H9 (cell line): ENCODE results near the gene ITGAX. TPM values are rescaled to one million over a fixed set of nuclear protein-coding genes. Genes with fewer than 3 reads are reported as not detected.

ENCODE experiments used
- DNase-seq: peaks from one replicate; pipeline ENCODE4 v3.0.0-alpha.2; 2017
- H2AFZ ChIP-seq: one replicate; pipeline ENCODE4 v1.6.1; 2013; ENCODE audit warnings: mild to moderate bottlenecking, low read length, control low read depth, moderate library complexity
- H2AK5ac ChIP-seq: 2 replicates; pipeline ENCODE4 v1.6.1; 2013; ENCODE audit warnings: low read length, control low read depth, mixed read lengths; ENCODE audit not compliant: insufficient read length
- H2BK120ac ChIP-seq: one replicate; pipeline ENCODE4 v1.6.1; 2013; ENCODE audit warnings: low read depth, mild to moderate bottlenecking, low read length, control low read depth, inconsistent platforms; ENCODE audit not compliant: poor library complexity, severe bottlenecking
- H2BK12ac ChIP-seq: 2 replicates; pipeline ENCODE4 v1.6.1; 2013; ENCODE audit warnings: low read length, control low read depth, mixed read lengths, low read depth; ENCODE audit not compliant: insufficient read length
- H2BK15ac ChIP-seq: 2 replicates; pipeline ENCODE4 v1.6.1; 2013; ENCODE audit warnings: low read depth, low read length, control low read depth
- H2BK20ac ChIP-seq: one replicate; pipeline ENCODE4 v1.6.1; 2013; ENCODE audit warnings: low read depth, mild to moderate bottlenecking, low read length, control low read depth, inconsistent platforms; ENCODE audit not compliant: poor library complexity, severe bottlenecking
- H2BK5ac ChIP-seq: 2 replicates; pipeline ENCODE4 v1.6.1; 2013; ENCODE audit warnings: low read length, control low read depth, mixed read lengths; ENCODE audit not compliant: insufficient read length
- H3K14ac ChIP-seq: 2 replicates; pipeline ENCODE4 v1.6.1; 2013; ENCODE audit warnings: low read length, control low read depth; ENCODE audit not compliant: insufficient read depth
- H3K18ac ChIP-seq: 2 replicates; pipeline ENCODE4 v1.6.1; 2013; ENCODE audit warnings: low read depth, mild to moderate bottlenecking, mixed read lengths, low read length, control low read depth; ENCODE audit not compliant: insufficient read length
- H3K23ac ChIP-seq: 2 replicates; pipeline ENCODE4 v1.6.1; 2013; ENCODE audit warnings: low read length, control low read depth, mixed read lengths, low read depth; ENCODE audit not compliant: insufficient read length
- H3K23me2 ChIP-seq: 2 replicates; pipeline ENCODE4 v1.6.1; 2013; ENCODE audit warnings: low read depth, mild to moderate bottlenecking, mixed read lengths, low read length, control low read depth; ENCODE audit not compliant: insufficient read length, poor library complexity, severe bottlenecking
- H3K27ac ChIP-seq: 2 replicates; pipeline ENCODE4 v1.5.1; 2013; ENCODE audit warnings: low read length, control low read depth, mixed read lengths, low read depth; ENCODE audit not compliant: insufficient read length
- H3K27me3 ChIP-seq: 2 replicates; pipeline ENCODE4 v1.6.1; 2013; ENCODE audit warnings: low read length, control low read depth, inconsistent platforms; ENCODE audit not compliant: insufficient read depth
- H3K4ac ChIP-seq: 2 replicates; pipeline ENCODE4 v1.6.1; 2013; ENCODE audit warnings: low read depth, mild to moderate bottlenecking, control low read depth, inconsistent platforms, low read length, moderate library complexity
- H3K4me1 ChIP-seq: 2 replicates; pipeline ENCODE4 v1.6.1; 2013; ENCODE audit warnings: low read length, control low read depth, inconsistent platforms; ENCODE audit not compliant: insufficient read depth
- H3K4me2 ChIP-seq: 2 replicates; pipeline ENCODE4 v1.6.1; 2013; ENCODE audit warnings: low read length, control low read depth, mixed read lengths; ENCODE audit not compliant: insufficient read length, insufficient read depth
- H3K56ac ChIP-seq: 2 replicates; pipeline ENCODE4 v1.6.1; 2013; ENCODE audit warnings: low read depth, mild to moderate bottlenecking, mixed read lengths, low read length, control low read depth; ENCODE audit not compliant: insufficient read length
- H3K79me1 ChIP-seq: 2 replicates; pipeline ENCODE4 v1.6.1; 2013; ENCODE audit warnings: low read depth, mild to moderate bottlenecking, moderate library complexity, low read length, control low read depth, inconsistent platforms; ENCODE audit not compliant: insufficient read depth, poor library complexity, severe bottlenecking
- H3K79me2 ChIP-seq: 2 replicates; pipeline ENCODE4 v1.6.1; 2013; ENCODE audit warnings: low read length, control low read depth, inconsistent platforms; ENCODE audit not compliant: insufficient read depth
- H3K9ac ChIP-seq: 2 replicates; pipeline ENCODE4 v1.6.1; 2013; ENCODE audit warnings: low read length, control low read depth, mixed read lengths; ENCODE audit not compliant: insufficient read length; ENCODE audit errors: extremely low read depth
- H3K9me3 ChIP-seq: one replicate; pipeline ENCODE4 v1.6.1; 2013; ENCODE audit warnings: low read depth, low read length, inconsistent platforms; ENCODE audit not compliant: control insufficient read depth
- H3T11ph ChIP-seq: one replicate; pipeline ENCODE4 v1.6.1; 2013; ENCODE audit warnings: mild to moderate bottlenecking, low read length, control low read depth, inconsistent platforms
- H4K20me1 ChIP-seq: one replicate; pipeline ENCODE4 v1.6.1; 2013; ENCODE audit not compliant: control insufficient read depth, insufficient read length, insufficient read depth
- H4K5ac ChIP-seq: 2 replicates; pipeline ENCODE4 v1.6.1; 2013; ENCODE audit warnings: low read depth, mild to moderate bottlenecking, mixed read lengths, low read length, control low read depth; ENCODE audit not compliant: insufficient read length
- H4K8ac ChIP-seq: replicated peaks from 2 replicates; pipeline ENCODE4 v1.6.1; 2013; ENCODE audit warnings: low read length, control low read depth, mixed read lengths, low read depth; ENCODE audit not compliant: insufficient read length
- H4K91ac ChIP-seq: 2 replicates; pipeline ENCODE4 v1.6.1; 2013; ENCODE audit warnings: low read depth, mild to moderate bottlenecking, moderate library complexity, mixed read lengths, low read length, control low read depth; ENCODE audit not compliant: insufficient read length
- H3K27ac Mint-ChIP-seq, 3 experiments: 2 replicates in 2 of 3; 3 replicates in 1 of 3; pipeline ENCODE4 v1.8.0; 2020 to 2021; ENCODE audit warnings: mixed read lengths in 3 of 3, mild to moderate bottlenecking in 1 of 3, moderate library complexity in 1 of 3
- H3K27me3 Mint-ChIP-seq: 2 replicates; pipeline ENCODE4 v1.8.0; 2021; ENCODE audit warnings: low read depth, mild to moderate bottlenecking, moderate library complexity, mixed read lengths
- H3K36me3 Mint-ChIP-seq, 3 experiments: 2 replicates in 2 of 3; 3 replicates in 1 of 3; pipeline ENCODE4 v1.8.0; 2020 to 2021; ENCODE audit warnings: low read depth in 3 of 3, mixed read lengths in 3 of 3; ENCODE audit not compliant: insufficient read depth in 1 of 3
- H3K4me1 Mint-ChIP-seq, 2 experiments: 2 replicates each; pipeline ENCODE4 v1.8.0; 2020; ENCODE audit warnings: mixed read lengths in 2 of 2
- H3K4me3 Mint-ChIP-seq, 2 experiments: 2 replicates in 1 of 2; 3 replicates in 1 of 2; pipeline ENCODE4 v1.8.0; 2020 to 2021; ENCODE audit warnings: mild to moderate bottlenecking in 2 of 2, mixed read lengths in 2 of 2, moderate library complexity in 1 of 2
- H3K9me3 Mint-ChIP-seq, 2 experiments: 2 replicates in 1 of 2; 3 replicates in 1 of 2; pipeline ENCODE4 v1.8.0; 2020; ENCODE audit warnings: mild to moderate bottlenecking in 2 of 2, mixed read lengths in 2 of 2, moderate library complexity in 1 of 2
- WGBS: extraction: QIAGEN DNeasy Blood & Tissue Kit; methylation state at CpG from one replicate; pipeline ENCODE4 v1.1.7; 2013; ENCODE audit warnings: missing lambda C conversion rate, low lambda C conversion rate, mixed read lengths; ENCODE audit not compliant: insufficient read length; ENCODE audit errors: extremely low coverage; 5-methylcytosine and 5-hydroxymethylcytosine counted together
- total RNA-seq: library from RNA; stranded (reverse); gene quantifications from 2 replicates; pipeline ENCODE4 v1.2.1, GENCODE V29; 2021
- TF ChIP-seq, protein P1 (sequence below): fragments of 200-600 bp; sonication (generic); conservative IDR thresholded peaks from 3 replicates; pipeline ENCODE4 v1.8.0; 2021; ENCODE audit warnings: antibody characterized with exemption, mild to moderate bottlenecking

The ITGAX gene
- total RNA-seq, 1 experiment from 2014 or later: 0.28 TPM

DNA sequence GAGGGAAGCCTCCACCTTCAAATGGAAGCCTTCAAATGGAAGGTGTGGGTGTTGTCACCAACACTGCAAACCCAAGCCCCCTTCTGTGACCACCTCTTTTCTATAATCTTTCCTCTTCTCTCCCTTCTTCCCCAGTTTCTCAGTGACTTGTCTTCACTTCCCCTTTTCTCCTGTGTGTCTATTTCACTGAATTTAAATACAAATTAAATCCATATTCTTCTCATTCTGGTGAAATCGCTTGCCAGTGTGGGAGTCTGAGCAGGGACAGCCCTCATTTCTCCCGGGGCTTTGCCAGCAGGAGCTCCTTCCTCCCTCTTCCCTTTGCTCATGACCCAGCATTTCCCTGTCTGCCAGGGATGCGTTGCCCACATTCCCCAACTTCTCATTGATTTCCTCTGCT, 6.4 kb upstream of the ITGAX start:
- no peaks in the 10 kb centered on the region for H3K79me2 ChIP-seq
- H4K8ac ChIP-seq: no peak overlapping the region
- H3K79me1 ChIP-seq: no peaks in the 10 kb centered on the region
- no peak overlapping the region for H2BK5ac ChIP-seq
- H3K27me3 ChIP-seq: no peaks in the 10 kb centered on the region
- no peaks in the 10 kb centered on the region for H3K23me2 ChIP-seq
- H3K23ac ChIP-seq: no peak overlapping the region
- H3K18ac ChIP-seq: no peak overlapping the region
- H3K4me2 ChIP-seq: no peak overlapping the region
- no peak overlapping the region for H2BK120ac ChIP-seq
- H4K5ac ChIP-seq: no peak overlapping the region
- H2BK12ac ChIP-seq: no peak overlapping the region
- H2BK15ac ChIP-seq: no peak overlapping the region
- TF ChIP-seq, protein P1, sequence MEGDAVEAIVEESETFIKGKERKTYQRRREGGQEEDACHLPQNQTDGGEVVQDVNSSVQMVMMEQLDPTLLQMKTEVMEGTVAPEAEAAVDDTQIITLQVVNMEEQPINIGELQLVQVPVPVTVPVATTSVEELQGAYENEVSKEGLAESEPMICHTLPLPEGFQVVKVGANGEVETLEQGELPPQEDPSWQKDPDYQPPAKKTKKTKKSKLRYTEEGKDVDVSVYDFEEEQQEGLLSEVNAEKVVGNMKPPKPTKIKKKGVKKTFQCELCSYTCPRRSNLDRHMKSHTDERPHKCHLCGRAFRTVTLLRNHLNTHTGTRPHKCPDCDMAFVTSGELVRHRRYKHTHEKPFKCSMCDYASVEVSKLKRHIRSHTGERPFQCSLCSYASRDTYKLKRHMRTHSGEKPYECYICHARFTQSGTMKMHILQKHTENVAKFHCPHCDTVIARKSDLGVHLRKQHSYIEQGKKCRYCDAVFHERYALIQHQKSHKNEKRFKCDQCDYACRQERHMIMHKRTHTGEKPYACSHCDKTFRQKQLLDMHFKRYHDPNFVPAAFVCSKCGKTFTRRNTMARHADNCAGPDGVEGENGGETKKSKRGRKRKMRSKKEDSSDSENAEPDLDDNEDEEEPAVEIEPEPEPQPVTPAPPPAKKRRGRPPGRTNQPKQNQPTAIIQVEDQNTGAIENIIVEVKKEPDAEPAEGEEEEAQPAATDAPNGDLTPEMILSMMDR: no peak
- no peak overlapping the region for H4K91ac ChIP-seq
- Mint-ChIP-seq H3K36me3 (no peaks in the 10 kb centered on the region), H3K4me1 (no peaks in the 10 kb centered on the region), H3K4me3 (no peak overlapping the region), H3K9me3 (no peaks in the 10 kb centered on the region; a peak in 3 of 5 replicates), H3K27me3 (peaks cover 18% of the 10 kb centered on the region), H3K27ac (no peak overlapping the region)
- no peak overlapping the region for H2AFZ ChIP-seq
- WGBS: no CpG with 5 or more reads among the region's 3 CpGs
- no peak overlapping the region for H3K56ac ChIP-seq
- H3K27ac ChIP-seq: no peak overlapping the region
- no peak overlapping the region for H2BK20ac ChIP-seq
- no peak overlapping the region for H3K4ac ChIP-seq
- no peak overlapping the region for H3K9ac ChIP-seq
- H4K20me1 ChIP-seq: no peaks in the 10 kb centered on the region
- H3K9me3 ChIP-seq: no peaks in the 10 kb centered on the region
- no peak overlapping the region for H2AK5ac ChIP-seq
- no peak for DNase-seq
- no peak overlapping the region for H3K14ac ChIP-seq
- no peak overlapping the region for H3T11ph ChIP-seq
- no peaks in the 10 kb centered on the region for H3K4me1 ChIP-seq
